Left hindlimb (tissue), 1 donor: Measurements from ENCODE around the gene CLIP4.
A peak's percentile ranks its signal among the peaks of the same experiment; 100 is the strongest.
"Not testable (repeated sequence)": the region's sequence is repeated elsewhere in the genome, so short reads cannot be mapped to it uniquely, and the experiment has no call there.

Source experiments
- DNase-seq: peaks from one replicate; pipeline ENCODE4 v3.0.0-alpha.2; 2018

The CLIP4 gene, protein sequence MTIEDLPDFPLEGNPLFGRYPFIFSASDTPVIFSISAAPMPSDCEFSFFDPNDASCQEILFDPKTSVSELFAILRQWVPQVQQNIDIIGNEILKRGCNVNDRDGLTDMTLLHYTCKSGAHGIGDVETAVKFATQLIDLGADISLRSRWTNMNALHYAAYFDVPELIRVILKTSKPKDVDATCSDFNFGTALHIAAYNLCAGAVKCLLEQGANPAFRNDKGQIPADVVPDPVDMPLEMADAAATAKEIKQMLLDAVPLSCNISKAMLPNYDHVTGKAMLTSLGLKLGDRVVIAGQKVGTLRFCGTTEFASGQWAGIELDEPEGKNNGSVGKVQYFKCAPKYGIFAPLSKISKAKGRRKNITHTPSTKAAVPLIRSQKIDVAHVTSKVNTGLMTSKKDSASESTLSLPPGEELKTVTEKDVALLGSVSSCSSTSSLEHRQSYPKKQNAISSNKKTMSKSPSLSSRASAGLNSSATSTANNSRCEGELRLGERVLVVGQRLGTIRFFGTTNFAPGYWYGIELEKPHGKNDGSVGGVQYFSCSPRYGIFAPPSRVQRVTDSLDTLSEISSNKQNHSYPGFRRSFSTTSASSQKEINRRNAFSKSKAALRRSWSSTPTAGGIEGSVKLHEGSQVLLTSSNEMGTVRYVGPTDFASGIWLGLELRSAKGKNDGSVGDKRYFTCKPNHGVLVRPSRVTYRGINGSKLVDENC

GRCh38 chr2:29114946-29115609 lies at the start of gene CLIP4:
CLIP4 (plus strand) TSS chr2:29115415; CDS start chr2:29121389, 5,974 bp downstream.
- DNase-seq = peak; percentile 53

DNA sequence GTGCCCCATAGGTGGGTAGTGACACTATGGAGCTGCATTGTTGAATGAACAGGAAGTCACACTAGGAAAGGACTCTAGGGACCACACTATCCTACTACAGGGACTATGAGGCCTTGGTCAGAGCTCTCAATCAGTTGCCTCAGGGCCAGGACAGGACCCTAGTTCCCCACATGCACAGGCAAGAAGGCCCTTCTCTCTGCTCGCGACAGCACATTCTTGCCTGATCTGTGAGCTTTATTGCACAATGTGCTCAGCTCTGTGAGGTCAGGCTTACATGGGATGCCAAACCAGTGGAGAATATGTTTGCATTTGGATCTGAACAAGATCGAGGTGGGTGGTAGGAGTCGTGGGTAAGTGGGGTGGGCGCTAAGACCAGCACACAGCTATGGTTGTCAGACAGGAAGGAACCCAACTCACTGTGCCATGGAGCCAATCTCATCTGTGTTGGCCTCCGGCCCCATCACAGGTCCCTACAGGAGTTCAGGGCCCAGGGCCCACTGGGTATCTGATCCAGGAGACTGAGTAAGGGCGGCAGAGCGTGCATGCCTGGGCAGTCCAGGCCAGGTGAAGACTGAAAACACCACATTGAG lies 48.8 kb upstream of the CLIP4 start:
- no peak for DNase-seq

DNA sequence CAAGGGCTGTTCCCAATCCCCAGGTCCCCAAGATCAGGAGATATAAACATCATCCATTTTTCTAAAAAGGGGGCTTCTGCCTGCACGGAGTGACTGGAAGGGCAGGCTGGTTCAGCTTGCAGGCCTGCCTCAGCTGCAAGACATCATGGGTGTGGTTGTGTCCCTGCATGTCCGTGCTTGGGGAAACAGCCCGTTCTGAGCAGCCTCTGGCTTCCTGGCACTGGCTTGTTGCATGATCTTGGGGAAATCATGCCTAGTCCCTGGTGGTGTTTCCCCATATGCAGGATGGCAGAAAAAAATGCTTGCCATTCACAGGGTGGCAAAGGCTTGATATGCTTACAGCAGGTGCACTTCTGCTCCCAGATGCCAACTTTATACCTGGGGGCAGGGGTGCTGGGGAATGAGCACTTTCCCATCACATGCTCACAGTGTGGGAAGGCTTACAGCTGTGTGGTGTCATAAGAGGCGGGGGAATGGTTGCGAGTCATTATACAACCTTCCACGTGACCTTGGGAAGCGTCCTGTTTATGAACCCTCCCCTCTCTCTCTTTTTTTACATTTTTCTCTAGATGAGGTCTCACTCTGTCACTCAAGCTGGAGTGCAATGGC lies 48.1 kb upstream of the CLIP4 start:
- no peak for DNase-seq

- DNase-seq = no peak
Observed at GRCh38 chr2:29068513-29068912, 46.7 kb upstream of the CLIP4 start.

DNA sequence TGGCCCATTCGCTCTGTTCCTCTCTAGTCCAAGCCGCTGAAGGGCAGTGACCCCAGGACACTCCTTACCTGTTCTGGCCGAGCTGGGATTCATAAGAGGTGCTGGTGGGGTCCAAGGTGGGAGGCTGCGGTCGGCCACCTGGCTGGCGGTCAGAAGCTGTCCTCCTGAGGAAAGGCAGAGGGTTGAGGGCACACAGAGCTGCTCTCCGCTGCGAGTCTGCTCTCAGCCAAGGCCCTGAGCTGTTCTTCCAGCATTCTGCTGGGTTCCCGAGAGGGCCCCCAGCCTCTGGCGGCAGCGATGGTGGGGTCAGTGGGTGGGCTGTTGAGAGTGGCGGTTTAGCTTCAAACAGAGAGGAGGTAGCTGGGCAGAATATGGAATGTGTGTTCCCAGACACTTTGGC lies 44.7 kb upstream of the CLIP4 start:
- no peak for DNase-seq

- DNase-seq = no peak
Observed at GRCh38 chr2:29071032-29071975, 43.9 kb upstream of the CLIP4 start.

GRCh38 chr2:29072251-29072650 lies 43.0 kb upstream of the CLIP4 start:
- no peak for DNase-seq

- no peak for DNase-seq
Observed at GRCh38 chr2:29072971-29073725, 42.1 kb upstream of the CLIP4 start.

- no peak for DNase-seq
Observed at GRCh38 chr2:29073933-29074332, 41.3 kb upstream of the CLIP4 start.

- no peak for DNase-seq
Observed at GRCh38 chr2:29074411-29074810, 40.8 kb upstream of the CLIP4 start, which contains the start of gene PCARE. PCARE (minus strand) TSS chr2:29074523; CDS start chr2:29074261, 262 bp downstream.

DNA sequence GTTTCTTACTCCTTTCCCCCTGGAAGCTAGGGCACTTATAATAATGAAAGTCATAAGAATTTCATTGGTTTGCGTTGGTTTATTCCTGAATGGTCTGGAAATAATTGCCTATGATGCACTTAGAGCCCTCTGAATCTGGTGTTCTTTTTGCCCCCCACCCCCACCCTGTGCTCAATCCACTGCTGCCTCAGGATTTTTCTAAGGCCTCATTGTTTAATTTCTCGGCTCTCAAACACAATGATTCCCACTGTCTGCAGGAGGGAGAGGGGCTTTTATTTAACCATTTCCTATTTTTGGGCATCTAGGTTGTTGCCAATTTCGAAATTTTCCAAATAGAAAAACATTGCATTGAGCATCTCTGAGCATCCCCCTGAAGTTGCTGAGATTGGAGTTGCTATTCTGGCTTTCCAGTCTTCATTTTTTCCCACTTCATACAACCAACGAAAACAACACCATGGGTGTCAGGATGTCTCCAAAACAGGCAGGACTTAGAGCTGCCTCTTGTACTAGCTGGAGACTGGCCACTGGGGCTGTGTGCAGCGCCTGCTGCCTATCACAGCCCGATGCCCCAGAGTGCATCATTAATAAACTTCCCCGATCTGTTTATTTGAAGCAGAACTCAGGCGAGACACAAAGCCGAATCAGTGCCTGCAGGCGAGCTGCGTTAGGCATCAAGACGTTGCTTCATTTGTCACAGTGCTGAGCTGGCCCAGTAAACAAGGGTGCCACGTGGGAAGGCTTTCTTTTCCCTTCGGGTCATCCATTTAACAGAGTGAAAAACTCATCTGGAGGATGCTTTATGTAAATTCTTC lies 39.1 kb upstream of the CLIP4 start:
- no peak for DNase-seq

DNA sequence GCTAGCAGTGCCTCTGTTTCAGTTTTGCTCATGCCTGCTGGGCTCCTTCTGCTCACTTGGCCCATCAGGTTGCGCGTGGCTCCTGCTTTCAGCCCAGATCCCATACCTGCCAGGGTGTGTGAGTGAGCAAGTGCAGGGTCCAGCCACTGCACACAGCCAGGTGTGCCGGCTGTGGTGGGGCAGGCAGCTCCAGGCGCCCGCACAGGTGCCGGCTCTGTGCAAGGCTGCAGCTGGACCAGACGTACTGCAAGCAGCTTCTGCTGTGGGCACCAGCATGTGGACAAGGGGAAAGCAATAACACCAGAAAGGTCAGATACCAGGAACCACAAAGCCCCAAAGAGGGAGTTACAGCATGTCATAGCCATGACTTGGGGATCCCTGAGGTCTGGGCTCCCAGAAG lies 35.3 kb upstream of the CLIP4 start:
- DNase-seq = no peak

DNA sequence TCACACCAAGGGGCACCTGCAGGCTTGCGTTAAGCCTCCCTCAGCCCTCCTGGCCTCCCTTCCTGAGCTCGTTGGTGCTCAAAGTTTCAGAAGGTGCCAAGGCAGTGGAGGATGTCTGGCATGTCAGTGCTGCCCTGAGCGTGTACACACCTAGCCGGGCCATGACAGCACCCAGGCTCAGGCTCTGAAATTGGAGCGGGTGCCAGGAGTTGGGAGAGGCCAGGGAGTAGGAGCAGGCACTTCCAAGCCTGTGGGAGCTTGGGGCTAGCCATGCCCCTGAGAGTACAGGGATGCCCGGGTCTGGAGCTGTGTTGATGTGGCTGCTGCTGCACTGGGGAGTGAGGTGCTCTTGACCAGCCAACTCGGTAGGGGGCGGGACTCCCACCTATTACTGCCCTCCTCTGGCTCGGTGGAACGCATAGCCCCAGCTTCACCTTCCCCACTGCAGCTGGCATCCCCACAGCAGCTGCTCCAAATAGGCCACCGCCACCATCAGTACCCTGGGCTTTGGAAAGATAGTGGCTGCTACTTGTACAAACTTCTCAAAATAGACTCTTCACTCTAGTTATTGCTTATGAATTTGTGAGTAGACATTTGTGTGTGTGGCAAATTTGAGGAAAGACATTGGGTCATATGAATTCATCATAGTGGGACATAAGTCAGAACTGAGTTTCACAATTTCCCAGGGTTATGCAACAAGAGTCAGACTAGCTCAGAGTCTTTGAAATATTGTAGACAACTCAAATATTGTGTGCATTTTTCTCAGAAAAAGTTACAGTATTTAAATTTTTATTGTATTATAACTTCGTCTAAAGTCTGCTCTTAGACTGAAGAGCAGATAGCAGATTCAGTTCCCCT lies 34.1 kb upstream of the CLIP4 start:
- DNase-seq = no peak

DNA sequence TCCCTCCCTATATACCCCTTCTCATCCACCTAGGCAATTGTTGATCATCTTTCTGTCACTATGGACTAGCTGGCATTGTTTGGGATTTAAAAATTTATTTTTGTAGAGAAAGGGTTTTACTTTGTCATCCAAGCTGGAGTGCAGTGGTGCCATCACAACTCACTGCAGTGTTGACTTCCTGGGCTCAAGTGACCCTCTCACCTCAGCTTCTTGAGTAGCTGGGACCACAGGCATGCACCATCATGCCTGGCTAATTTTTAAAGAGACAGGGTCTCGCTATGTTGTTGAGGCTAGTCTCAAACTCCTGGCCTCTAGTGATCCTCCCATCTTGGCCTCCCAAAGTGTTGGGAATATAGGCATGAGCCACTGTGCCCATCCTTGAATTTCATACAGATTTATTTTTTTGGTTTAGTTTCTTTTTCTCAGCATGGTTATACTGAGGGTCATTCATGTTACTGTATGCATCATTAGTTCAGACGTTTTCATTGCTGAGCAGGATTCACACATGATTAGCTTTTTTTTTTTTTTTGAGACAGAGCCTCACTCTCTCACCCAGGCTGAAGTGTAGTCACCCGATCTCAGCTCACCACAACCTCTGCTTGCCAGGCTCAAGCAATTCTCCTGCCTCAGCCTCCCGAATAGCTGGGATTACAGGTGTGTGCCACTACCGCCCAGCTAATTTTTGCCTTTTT lies 32.3 kb upstream of the CLIP4 start:
- DNase-seq = no peak

GRCh38 chr2:29084554-29084953 lies 30.7 kb upstream of the CLIP4 start:
- DNase-seq = no peak

GRCh38 chr2:29090311-29090710 lies 24.9 kb upstream of the CLIP4 start:
- DNase-seq = not testable (repeated sequence)

- DNase-seq = no peak
Observed at GRCh38 chr2:29096969-29097368, 18.2 kb upstream of the CLIP4 start.

DNA sequence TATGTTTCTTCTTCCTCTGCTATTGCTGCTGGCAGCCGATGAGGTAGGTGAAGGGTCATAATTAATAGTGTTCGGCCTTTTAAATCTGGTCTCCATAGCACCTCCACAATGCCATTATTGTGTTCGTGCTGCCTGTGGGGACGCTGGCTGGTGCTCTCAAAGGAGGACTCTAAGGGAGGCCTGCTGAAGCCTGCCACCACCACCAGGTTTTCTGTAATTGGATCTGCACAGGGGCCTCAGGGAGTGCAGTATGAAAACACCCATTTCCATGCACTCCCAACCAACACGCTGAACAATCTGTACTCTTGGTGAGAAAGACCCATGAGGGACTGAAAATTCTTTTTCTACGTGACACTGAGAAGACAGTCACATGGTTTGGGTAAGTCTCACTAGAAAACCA lies 17.6 kb upstream of the CLIP4 start:
- DNase-seq = no peak
